GM23338 (cell line): ENCODE measurements around the gene PDE1C. TPM values are rescaled to one million over a fixed set of nuclear protein-coding genes. Genes with fewer than 3 reads are reported as not detected.

Experiments used
- ATAC-seq: fragments of 200-7000 bp; cut with Tn5 transposase; 3 replicates; pipeline ENCODE4 v1.9.1; 2020
- DNase-seq: peaks from one replicate; pipeline ENCODE4 v3.0.0-alpha.2; 2015; ENCODE audit warnings: low spot score
- H2AFZ ChIP-seq: fragments of 200-600 bp; sonication (generic); 2 replicates; pipeline ENCODE4 v1.8.0; 2016; ENCODE audit warnings: antibody characterized with exemption, mild to moderate bottlenecking, moderate library complexity
- H3F3A ChIP-seq: fragments of 200-600 bp; sonication (generic); replicated peaks from 2 replicates; pipeline ENCODE4 v1.8.0; 2017; ENCODE audit warnings: antibody characterized with exemption, mixed run types, low read depth
- H3K27ac ChIP-seq: fragments of 200-600 bp; sonication (generic); 2 replicates; pipeline ENCODE4 v1.6.1; 2016; ENCODE audit warnings: low read depth
- H3K27me3 ChIP-seq: fragments of 200-600 bp; sonication (generic); 2 replicates; pipeline ENCODE4 v1.8.0; 2016; ENCODE audit warnings: mild to moderate bottlenecking, mixed run types, moderate library complexity; ENCODE audit not compliant: insufficient read depth
- H3K36me3 ChIP-seq: fragments of 200-600 bp; sonication (generic); 2 replicates; pipeline ENCODE4 v1.8.0; 2016; ENCODE audit warnings: mild to moderate bottlenecking; ENCODE audit not compliant: insufficient read depth
- H3K4me1 ChIP-seq: fragments of 200-600 bp; sonication (generic); 2 replicates; pipeline ENCODE4 v1.8.0; 2016; ENCODE audit warnings: mild to moderate bottlenecking, moderate library complexity; ENCODE audit not compliant: insufficient read depth
- H3K4me2 ChIP-seq: fragments of 200-600 bp; sonication (generic); 2 replicates; pipeline ENCODE4 v1.7.1; 2017; ENCODE audit warnings: mixed run types
- H3K4me3 ChIP-seq: fragments of 200-600 bp; sonication (generic); 2 replicates; pipeline ENCODE4 v1.6.1; 2016; ENCODE audit warnings: mixed run types
- H3K79me2 ChIP-seq: fragments of 200-600 bp; sonication (generic); replicated peaks from 2 replicates; pipeline ENCODE4 v1.8.0; 2017; ENCODE audit warnings: mild to moderate bottlenecking; ENCODE audit not compliant: insufficient read depth
- H3K9me2 ChIP-seq: fragments of 200-600 bp; sonication (generic); 2 replicates; pipeline ENCODE4 v1.8.0; 2017; ENCODE audit not compliant: insufficient read depth
- H4K20me1 ChIP-seq: fragments of 200-600 bp; sonication (generic); replicated peaks from 2 replicates; pipeline ENCODE4 v1.8.0; 2017; ENCODE audit warnings: mild to moderate bottlenecking; ENCODE audit not compliant: insufficient read depth
- H3K27ac Mint-ChIP-seq: 2 replicates; pipeline ENCODE4 v1.8.0; 2020; ENCODE audit warnings: inconsistent platforms, mild to moderate bottlenecking, moderate library complexity, mixed read lengths
- H3K27me3 Mint-ChIP-seq: 3 replicates; pipeline ENCODE4 v1.8.0; 2022; ENCODE audit warnings: low read depth, mild to moderate bottlenecking, moderate library complexity, mixed read lengths, inconsistent platforms; ENCODE audit not compliant: insufficient read depth, poor library complexity
- H3K36me3 Mint-ChIP-seq: 3 replicates; pipeline ENCODE4 v1.8.0; 2021; ENCODE audit warnings: low read depth, mild to moderate bottlenecking, inconsistent platforms, moderate library complexity, mixed read lengths
- H3K4me1 Mint-ChIP-seq: 3 replicates; pipeline ENCODE4 v1.8.0; 2020; ENCODE audit warnings: mild to moderate bottlenecking, inconsistent platforms, mixed read lengths
- H3K4me3 Mint-ChIP-seq: 3 replicates; pipeline ENCODE4 v1.8.0; 2021; ENCODE audit warnings: moderate library complexity, mild to moderate bottlenecking, inconsistent platforms, mixed read lengths
- H3K9me3 Mint-ChIP-seq: 3 replicates; pipeline ENCODE4 v1.8.0; 2020; ENCODE audit warnings: moderate library complexity, mild to moderate bottlenecking, inconsistent platforms, mixed read lengths
- CREB1 ChIP-seq: fragments of 250-450 bp; sonication (Bioruptor Pico); IDR thresholded peaks from 2 replicates; pipeline ENCODE4 v1.5.0; 2020; ENCODE audit warnings: low read depth, mild to moderate bottlenecking, moderate library complexity
- CTCF ChIP-seq, 2 experiments: fragments of 200-600 bp in 1 of 2; sonication (generic) in 1 of 2; conservative IDR thresholded peaks; 2 replicates each; pipeline versions ENCODE4 v1.5.1 to v1.6.1; 2016 to 2017; ENCODE audit warnings: antibody characterized with exemption in 2 of 2, low read depth in 2 of 2, mild to moderate bottlenecking in 2 of 2, moderate library complexity in 1 of 2
- ETS1 ChIP-seq: IDR thresholded peaks from 2 replicates; pipeline ENCODE4 v1.6.1; 2016; ENCODE audit warnings: antibody characterized with exemption
- EZH2phosphoT487 ChIP-seq: fragments of 200-600 bp; sonication (generic); IDR thresholded peaks from one replicate; pipeline ENCODE4 v1.8.1; 2018; ENCODE audit warnings: antibody characterized with exemption; ENCODE audit not compliant: unreplicated experiment
- JUNB ChIP-seq: IDR thresholded peaks from one replicate; pipeline ENCODE4 v1.6.1; 2016; ENCODE audit warnings: antibody characterized with exemption; ENCODE audit not compliant: unreplicated experiment
- NANOG ChIP-seq: IDR thresholded peaks from 2 replicates; pipeline ENCODE4 v1.6.1; 2016; ENCODE audit warnings: antibody characterized with exemption, borderline replicate concordance
- POLR2AphosphoS5 ChIP-seq: IDR thresholded peaks from 2 replicates; pipeline ENCODE4 v1.6.1; 2016; ENCODE audit warnings: antibody characterized with exemption, low read depth
- STAT1 ChIP-seq: IDR thresholded peaks from one replicate; pipeline ENCODE4 v1.6.1; 2016; ENCODE audit warnings: antibody characterized with exemption; ENCODE audit not compliant: unreplicated experiment
- ZNF114 ChIP-seq: fragments of 250-450 bp; sonication (Bioruptor Pico); IDR thresholded peaks from 2 replicates; pipeline ENCODE4 v1.5.0; 2020; ENCODE audit warnings: mild to moderate bottlenecking, moderate library complexity
- ZNF331 ChIP-seq: fragments of 250-450 bp; sonication (Bioruptor Pico); IDR thresholded peaks from 2 replicates; pipeline ENCODE4 v1.5.0; 2020; ENCODE audit warnings: low read depth, mild to moderate bottlenecking, moderate library complexity
- ZNF462 ChIP-seq: fragments of 250-450 bp; sonication (Bioruptor Pico); IDR thresholded peaks from 2 replicates; pipeline ENCODE4 v1.5.0; 2020; ENCODE audit warnings: mild to moderate bottlenecking, moderate library complexity
- polyA plus RNA-seq: library from polyadenylated mRNA; unstranded; fragments of >200 nt; fragmentation: Nextera tagmentation; extraction: Ambion mirVana; gene quantifications from 2 replicates; pipeline ENCODE4 v1.2.1, GENCODE V29; 2016
- total RNA-seq: library from RNA; depleted of rRNA; stranded (reverse); fragments of >200 nt; shearing (Covaris generic); gene quantifications from 2 replicates; pipeline ENCODE4 v1.2.3, GENCODE V29; 2014

PDE1C gene
- total and polyA plus RNA-seq, 2 experiments from 2014 or later = 0.28 TPM; not detected in 1

- TF ChIP-seq ETS1 (no peak), EZH2phosphoT487 (no peak), ZNF331 (CRISPR knock-in tag) (no peak), CREB1 (no peak)
- no peaks in the 10 kb centered on the region for H3K36me3 ChIP-seq
- no peak overlapping the region for H3K4me3 ChIP-seq
- H4K20me1 ChIP-seq = no peaks in the 10 kb centered on the region
- no peak for DNase-seq
- Mint-ChIP-seq H3K27ac (no peak overlapping the region), H3K9me3 (no peaks in the 10 kb centered on the region), H3K4me1 (no peaks in the 10 kb centered on the region; the same call in 2 of the 3 replicates), H3K27me3 (peaks cover 3% of the 10 kb centered on the region), H3K36me3 (no peaks in the 10 kb centered on the region), H3K4me3 (no peak overlapping the region)
- no peaks in the 10 kb centered on the region for H3K9me2 ChIP-seq
- no peak for ATAC-seq
- no peaks in the 10 kb centered on the region for H3F3A ChIP-seq
- H3K4me2 ChIP-seq = no peak overlapping the region
- no peaks in the 10 kb centered on the region for H3K4me1 ChIP-seq
- H2AFZ ChIP-seq = no peak overlapping the region
- no peaks in the 10 kb centered on the region for H3K79me2 ChIP-seq
- H3K27me3 ChIP-seq = no peaks in the 10 kb centered on the region
- H3K27ac ChIP-seq = no peak overlapping the region
Observed at GRCh38 chr7:31805209-31805818, 264.9 kb downstream of the PDE1C start.

- Histone ChIP-seq H3F3A (no peaks in the 10 kb centered on the region), H3K36me3 (no peaks in the 10 kb centered on the region), H3K27me3 (no peaks in the 10 kb centered on the region), H2AFZ (no peak overlapping the region), H3K9me2 (no peaks in the 10 kb centered on the region; the same call in 1 of the 2 replicates), H3K4me1 (no peaks in the 10 kb centered on the region), H3K27ac (no peak overlapping the region), H3K4me3 (no peak overlapping the region), H4K20me1 (no peaks in the 10 kb centered on the region), H3K4me2 (no peak overlapping the region), H3K79me2 (no peaks in the 10 kb centered on the region)
- H3K4me3 Mint-ChIP-seq = no peak overlapping the region
- H3K27me3 Mint-ChIP-seq = no peaks in the 10 kb centered on the region
- H3K4me1 Mint-ChIP-seq = no peaks in the 10 kb centered on the region
- H3K27ac Mint-ChIP-seq = no peak overlapping the region
- H3K9me3 Mint-ChIP-seq = no peaks in the 10 kb centered on the region
- ATAC-seq = no peak
- no peak for DNase-seq
- no peaks in the 10 kb centered on the region for H3K36me3 Mint-ChIP-seq
- TF ChIP-seq ZNF462 (CRISPR knock-in tag) (no peak), ETS1 (no peak), NANOG (no peak), POLR2AphosphoS5 (no peak), CTCF (conservative IDR thresholded peaks at IDR 0.05; ENCODE audit: low read depth in 2 of 2) (no peak), ZNF114 (CRISPR knock-in tag) (no peak), EZH2phosphoT487 (no peak), ZNF331 (CRISPR knock-in tag) (no peak), CREB1 (no peak), STAT1 (no peak), JUNB (no peak)
Observed at GRCh38 chr7:31796375-31796774, 273.8 kb downstream of the PDE1C start.
